NCI-H2029 (cell line): Measurements from ENCODE around the gene DCC.

ENCODE experiments used
- DNase-seq: peaks from one replicate; lab custom pipeline; 2025; lab: John Stamatoyannopoulos, UW

Gene DCC

DNA sequence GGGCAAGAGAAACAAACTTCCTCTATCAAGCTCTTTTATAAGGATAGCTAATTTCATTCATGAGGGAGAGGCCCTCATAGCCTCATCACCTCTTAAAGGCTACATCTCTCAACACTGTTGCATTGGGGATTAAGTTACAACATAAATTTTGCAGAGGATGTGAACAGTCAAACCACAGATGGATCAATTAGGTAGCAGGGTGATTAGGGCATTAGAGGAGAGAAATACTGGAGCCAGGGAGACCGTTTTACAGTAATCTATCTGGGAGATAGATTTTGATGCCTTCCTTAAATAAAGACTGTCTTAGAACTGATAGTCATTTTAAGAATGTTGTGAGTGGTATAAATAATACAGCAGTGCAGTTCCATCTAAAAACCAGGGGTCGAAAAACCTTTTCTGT, 258.9 kb downstream of the DCC start:
- no peak for DNase-seq

DNA sequence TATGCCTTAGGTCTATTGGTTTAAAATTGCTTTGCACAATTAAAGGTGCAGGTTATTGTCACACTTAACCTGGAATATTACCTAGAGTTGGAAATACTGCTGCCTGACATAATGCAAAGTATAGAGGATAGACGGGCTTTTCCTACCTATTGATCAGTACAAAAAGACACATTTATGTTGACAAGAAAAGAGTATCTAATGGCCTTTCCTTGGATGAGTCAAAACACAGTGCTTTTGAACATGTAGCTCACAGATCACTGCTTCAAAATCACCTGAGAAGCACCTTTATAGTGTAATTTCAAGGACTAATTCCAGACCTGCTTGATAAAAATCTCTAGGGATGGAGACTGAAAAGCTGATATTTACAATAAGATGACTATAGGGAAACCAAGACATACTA, 262.8 kb downstream of the DCC start:
- DNase-seq = no peak

DNA sequence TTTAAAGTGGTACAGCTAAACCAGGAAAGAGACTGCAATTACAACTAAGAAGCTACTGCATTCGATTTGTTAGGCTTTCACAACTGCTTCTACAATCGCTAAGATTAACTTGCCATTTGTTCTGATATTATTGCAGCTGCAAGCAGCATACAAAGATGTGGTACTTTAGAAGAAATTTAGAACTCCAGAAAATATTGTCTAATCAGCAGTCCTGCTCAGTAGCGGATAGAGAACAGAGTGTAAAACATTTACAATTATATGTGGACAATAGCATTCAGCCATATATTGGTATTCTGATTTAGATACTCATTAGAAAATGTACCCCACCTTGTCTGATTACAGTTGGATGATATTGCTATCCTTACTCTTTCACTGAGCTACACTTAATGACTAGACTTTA, 265.3 kb downstream of the DCC start:
- DNase-seq = no peak

DNA sequence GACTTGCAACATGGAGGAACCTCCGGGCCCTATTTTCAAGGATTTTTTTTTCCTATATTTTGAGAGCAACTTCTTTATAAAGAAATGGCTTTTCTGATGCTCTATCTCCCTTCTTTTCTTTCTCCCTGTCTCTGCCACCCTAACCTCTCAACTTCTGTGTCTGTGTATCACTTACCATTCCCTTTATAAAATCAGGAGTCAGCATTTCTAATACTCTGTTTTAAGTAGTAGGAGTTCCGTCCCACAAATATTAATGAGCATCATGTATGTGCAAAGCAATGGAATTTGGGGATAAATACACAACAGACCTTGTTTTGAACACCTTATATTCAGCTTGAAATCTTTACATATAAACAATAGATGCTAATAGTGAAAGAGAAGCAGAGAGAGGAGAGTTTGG, 268.0 kb downstream of the DCC start:
- no peak for DNase-seq

DNA sequence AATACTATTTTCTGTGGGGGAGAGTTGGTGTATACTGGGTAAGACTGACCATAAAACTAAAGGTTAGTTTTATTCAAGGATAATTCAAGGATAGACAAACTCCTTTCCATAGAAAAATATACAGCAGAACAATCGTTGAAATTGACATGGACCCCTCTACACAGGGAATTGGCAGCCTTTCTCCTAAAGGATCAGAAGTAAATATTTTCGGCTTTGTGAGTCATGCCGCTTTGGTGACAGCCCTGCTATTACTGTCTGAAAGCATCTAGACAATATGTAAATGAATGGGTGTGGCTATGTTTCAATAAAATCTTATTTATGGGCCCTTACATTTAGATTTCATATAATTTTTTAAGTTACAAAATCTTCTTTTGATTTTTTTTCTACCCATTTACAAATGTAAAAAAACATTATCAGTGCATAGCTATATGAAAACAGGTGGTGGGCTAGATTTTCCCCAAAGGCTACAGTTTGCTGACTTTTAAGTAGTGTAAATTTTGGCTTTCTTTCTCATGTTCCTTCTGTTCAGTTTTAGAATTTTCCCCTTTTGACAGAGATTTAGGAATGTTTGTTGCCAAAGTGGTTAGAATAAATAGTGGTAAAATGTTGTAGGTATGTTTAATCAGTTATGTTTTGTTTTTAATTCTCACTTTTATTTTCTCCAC, 270.6 kb downstream of the DCC start:
- no peak for DNase-seq

DNA sequence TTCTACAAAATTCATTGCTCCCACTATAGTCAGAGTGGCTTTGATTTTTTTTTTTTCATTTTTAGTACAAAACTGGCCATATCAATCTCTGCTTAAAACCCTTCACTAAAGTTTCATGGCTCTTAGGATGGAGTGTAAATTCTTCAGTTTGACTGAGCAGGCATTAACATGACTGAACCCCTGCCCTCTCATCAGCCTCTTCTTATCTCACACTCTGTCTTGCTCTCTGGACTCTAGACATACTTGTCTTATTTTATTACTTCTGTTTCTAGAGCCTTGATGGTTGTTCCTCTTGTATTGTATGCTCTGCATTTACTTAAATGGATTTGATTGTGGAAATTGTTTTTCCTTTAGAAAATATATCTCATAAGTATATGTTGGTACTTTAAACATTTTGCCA, 272.4 kb downstream of the DCC start:
- no peak for DNase-seq

DNA sequence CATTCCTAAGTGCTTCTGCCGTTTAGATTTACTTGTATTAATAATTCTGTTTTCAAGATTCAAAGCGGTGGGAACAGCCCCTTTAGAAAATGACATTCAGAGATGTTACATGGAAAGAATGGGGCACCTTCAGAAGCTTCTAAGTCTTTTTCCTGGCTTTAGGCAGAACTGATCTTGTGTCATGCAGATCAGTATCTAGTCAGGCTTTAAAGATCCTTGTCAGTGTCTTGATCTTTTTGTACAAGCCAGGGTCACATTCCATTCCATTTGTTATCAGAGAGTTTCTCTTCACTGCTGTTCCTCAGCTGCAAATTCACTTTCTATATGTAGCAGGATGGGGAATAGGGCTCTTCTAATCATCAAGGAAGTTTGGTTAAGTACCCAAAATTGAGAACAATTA, 275.3 kb downstream of the DCC start:
- DNase-seq = no peak

DNA sequence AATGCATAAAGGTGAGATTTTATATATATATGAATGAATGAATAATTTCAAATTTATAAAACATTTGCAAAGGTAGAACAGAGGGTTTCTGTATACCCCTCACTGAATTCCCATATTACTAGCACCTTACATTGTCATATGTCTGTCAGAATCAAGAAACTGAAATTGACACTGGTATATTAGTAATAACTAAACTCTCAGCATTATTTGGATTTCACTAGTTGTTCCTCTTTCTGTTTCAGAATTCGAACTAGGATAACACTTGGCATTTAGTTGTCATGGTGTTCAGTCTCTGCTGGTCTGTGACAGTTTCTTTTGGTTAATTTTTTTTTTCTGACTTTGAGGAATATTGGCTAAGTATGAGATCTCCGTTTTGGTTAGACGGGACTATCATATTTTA, 275.9 kb downstream of the DCC start:
- no peak for DNase-seq

DNA sequence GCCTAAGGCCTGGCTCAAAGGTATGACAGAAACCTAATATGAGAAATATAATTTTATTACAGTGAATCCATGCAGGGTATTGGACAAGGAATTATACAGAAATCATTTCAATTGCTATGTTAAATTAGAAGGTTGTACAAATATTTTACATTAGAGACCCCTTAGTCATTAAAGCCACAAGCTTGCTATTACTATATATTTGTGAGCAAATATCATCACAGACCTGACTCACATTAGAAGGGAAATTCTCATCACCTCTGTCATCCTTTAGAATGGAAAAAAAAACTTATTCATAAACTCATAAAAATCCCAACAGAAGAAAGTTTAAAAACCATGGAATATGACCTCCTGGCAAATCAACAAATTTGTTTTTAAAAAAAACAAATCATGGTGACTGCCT, 277.9 kb downstream of the DCC start:
- no peak for DNase-seq

DNA sequence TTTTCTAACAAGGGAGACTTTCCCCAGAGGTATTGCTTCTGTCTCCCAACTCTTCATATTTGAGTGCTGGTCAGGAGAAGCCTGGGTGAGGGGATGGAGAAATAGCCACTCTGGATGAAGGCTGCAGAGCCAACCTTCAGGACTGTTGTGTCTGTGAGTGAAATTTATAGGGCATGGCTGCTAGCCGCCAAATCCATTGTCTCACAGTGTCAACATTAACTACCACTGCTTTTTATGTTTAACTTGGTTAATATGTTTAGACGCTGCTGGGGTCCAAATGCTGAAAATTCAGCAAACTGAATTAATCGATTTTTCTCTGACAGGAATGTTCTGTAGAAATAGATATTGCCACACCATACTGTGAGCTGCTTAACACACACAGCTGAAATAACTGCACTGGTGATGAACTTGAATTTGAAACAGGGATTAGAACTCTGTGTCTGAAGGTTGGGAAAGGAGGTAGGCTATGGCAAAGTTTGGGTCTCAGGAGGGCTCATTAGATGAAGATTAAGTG, 281.0 kb downstream of the DCC start:
- DNase-seq = no peak

DNA sequence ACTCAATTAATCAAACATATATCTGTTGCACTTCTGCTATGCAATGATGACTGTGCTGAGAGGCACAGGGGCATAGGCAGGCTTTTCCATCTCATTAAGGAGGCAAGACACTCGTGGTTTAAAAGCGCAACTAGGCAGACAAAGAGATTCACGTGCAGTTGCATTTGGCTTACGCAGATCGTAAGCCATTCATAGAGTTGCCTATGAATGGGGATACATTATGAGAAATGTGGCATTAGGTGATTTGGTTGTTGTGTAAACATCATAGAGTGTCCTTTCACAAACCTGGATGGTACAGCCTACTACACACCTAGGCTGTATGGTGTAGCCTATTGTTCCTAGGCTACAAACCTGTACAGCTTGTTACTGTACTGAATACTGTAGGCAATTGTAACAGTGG, 284.7 kb downstream of the DCC start:
- no peak for DNase-seq

DNA sequence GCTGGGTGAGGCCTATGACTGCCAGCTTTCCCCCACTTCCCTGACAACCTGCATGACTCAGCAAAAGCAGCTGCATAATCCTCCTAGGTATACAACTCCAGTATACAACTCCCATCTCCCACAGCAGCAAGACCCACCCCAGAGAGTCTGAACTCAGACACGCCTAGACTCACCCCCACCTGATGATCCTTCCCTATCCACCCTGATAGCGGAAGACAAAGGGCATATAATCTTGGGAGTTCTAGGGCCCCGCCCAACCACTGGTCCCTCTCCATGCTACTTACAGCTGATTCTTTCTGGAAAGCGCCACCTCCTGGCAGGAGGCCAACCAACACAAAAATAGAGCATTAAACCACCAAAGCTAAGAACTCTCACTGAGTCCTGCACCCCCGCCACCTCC, 296.5 kb downstream of the DCC start:
- no peak for DNase-seq

DNA sequence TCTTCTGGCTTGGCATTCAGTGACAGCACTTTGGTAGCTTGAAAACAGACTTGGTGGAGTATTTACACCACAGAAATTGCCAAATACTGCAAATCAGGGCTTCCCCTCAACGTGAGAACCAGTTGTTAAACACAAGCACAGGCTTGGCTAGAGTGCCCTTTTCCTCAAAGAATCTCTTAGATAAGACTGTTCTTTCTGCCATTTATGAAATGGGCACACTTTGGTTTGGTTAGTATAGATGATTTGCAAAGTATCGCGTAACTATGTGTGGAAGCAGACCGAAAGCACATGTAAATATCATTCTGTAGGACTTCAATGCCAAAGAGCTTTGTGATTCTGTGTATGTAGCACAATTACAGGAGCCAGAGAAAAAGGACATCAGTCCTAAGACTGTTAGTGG, 308.2 kb downstream of the DCC start:
- no peak for DNase-seq

DNA sequence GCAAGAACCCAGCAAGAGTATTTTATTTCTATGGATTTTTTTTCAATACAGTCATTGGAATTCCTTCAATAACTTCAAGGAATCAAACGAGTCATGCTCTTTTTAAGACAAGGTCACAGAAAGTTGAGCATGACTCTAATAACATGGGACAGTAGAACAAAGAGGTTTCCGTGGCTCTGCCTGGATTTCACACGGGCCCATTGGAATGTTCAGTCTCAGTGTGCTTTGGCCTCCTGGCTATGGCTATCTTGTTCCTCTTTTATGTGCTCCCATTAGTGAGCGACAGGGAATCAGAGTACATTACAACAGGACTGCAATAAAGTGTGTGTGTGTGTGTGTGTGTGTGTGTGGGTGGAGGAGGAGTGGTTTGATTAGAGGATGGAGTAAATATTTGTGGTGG, 312.4 kb downstream of the DCC start:
- no peak for DNase-seq

DNA sequence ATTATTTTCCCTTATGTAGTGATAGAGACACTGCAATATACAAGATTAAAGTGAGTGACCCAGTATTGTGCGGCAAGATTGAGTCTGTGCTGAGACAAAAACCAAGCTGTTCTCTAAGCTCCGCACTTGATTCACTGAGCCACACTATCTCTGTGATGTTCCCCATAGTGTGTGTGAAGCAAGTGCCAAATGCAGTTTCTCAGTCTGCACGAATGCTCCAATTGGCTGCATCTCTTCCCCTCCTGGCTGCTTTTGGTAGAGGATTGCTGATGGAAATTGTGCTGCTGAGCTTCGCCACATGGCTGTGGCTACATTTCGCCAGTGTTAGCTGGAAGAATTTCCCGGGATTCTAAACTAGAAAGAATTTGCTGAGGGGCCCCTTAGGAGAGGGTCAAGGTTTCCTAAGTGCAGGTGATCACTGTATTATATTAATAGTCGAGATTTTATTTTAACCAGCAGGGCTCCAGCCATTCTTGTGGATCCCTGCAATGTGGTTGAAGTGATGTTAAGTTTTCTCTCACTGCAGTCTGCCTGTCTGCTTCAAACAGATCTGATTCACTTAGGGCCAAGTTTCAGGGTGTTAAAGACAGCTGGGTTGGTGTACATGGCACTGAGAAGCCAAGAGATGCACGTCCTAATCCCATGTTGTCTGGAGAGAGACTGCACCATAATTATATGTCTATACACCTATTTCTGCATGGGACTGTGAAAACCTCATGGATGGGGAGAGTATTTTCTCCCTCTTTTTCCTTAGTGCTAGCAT, 317.2 kb downstream of the DCC start:
- DNase-seq = no peak

DNA sequence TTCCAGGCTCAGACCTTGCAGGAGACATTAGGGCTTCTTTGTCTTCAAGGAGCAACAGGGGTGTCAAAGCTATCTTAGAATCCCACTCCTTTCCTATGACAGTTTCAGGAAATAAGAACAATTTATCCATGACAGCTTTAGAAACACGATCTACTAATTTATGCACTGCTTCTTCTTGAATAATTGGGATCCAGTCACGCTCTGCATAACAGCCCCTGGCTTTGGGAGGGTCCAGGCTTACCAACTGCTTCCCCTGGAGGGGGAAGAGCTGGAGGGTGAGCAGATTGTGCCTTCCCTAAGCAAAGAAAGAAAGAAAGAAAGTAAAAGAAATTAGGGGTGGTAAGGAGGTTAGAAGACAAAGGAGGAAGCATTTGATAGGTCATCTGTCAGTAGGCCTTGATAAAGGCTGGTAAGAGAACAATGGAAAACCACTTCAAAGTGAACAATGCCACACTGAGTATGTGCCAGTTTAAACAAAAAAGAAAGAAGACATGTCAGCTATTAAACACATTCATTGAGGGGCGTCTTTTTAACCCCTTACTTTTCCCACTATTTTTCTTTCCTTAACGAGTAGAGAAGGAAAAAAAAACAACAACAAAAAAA, 327.6 kb downstream of the DCC start:
- no peak for DNase-seq

DNA sequence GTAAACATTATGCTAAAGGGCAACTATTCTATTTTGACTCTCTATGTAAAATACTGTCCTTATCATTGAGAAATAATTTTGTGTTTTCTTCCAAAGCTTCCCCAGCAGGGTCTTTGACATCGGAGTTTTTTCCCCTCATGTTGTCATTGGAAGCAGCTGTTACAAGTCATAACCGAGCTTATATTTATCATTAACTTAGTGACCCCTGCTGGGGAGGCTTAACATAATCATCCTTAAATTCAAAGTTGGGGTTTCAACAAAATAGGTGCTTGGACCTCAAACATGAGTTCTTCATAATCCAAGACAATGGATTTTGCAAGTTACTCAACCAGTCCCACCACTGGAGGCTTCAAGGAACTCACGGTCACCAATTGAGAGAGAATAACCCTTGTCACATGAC, 330.9 kb downstream of the DCC start:
- DNase-seq = no peak

DNA sequence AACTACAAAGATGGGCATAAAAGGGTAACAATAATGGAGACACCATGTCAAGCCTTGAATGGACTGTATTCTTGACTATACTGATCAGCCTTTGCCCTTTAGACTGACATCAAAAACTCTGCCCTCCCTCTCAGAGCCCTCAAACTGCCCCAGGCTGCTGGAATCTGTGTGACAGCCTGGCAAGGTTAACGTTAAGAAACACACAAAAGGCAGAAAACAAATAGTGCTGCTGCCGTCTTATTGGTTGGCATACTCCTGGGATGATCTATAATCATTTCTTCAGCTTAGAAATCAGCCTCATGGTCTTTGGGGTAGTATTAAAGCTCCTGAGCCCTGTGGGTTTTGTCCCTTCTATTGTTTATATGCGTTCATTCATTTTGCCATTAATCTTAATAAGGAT, 338.0 kb downstream of the DCC start:
- DNase-seq = no peak

DNA sequence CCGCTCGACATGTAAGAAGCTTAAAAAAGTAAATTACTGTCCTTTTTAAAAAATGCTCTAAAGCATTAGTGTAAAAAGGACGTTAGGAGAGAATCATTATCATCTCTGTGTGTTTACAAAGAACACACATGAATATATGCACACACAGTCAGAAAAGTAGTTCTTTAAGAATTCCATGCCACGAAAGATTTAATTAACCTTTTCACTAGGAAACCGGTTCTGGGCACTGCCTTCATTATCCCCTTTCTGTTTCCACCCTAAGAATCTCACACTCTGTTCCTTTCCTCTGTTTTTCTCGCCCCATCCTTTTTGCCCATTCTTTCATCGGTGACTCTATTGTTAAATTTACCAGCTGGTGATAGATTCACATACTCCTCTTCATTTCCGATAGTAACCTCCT, 338.6 kb downstream of the DCC start:
- no peak for DNase-seq

DNA sequence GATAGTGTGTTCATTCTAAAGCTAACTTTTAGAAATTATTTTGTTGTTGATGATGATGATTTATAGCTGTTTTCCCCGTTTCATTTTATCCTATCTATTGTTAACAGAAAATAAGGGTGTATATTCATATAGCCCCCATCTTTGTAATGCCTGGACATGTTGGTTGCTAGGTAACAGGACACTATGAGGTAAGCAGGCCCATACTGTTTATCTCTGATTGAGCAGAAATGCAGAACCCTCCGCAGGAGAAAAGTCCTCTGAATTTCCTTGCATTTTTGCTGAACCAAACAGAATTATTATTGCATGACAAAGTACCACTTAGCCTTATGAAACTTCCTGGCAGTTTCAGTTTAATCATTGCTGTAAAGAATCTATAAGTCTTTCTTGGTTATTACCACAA, 339.4 kb downstream of the DCC start:
- DNase-seq = no peak

DNA sequence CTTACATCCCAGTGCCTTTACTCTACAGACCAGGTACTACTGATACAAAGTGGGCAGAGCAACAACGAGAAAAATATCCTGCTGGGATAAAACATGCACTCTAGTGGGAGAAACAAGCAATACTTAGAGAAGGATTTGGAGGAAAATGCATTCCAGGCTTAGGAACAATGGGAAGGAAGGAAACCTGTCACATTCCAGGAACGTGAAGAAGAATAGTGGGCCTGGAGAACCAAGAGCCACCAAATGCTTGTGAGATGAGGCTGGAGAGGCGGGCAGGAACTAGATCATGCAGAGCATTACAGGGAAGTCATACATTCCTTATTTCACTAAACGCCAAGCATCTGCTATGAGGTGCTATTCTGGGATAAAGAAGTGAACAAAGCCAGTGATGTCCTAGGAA, 342.3 kb downstream of the DCC start:
- no peak for DNase-seq

DNA sequence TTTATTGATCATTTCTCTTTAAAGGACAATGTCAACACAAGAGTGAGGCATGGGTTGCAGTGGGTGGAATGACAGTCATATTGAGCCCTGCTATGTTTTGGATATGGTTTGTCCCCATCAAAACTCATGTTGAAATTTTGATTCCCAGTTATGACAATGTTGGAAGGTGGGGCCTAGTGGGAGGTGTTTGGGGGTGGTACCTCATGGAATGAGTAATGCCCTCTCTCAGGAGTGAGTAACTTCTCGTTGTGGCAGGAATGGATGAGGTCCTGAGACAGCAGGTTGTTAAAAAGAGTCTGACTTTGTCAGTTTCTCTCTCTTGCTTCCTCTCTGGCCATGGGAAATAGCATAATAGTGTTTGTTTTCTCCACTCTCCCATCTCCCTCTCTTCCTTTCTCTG, 345.3 kb downstream of the DCC start:
- no peak for DNase-seq

DNA sequence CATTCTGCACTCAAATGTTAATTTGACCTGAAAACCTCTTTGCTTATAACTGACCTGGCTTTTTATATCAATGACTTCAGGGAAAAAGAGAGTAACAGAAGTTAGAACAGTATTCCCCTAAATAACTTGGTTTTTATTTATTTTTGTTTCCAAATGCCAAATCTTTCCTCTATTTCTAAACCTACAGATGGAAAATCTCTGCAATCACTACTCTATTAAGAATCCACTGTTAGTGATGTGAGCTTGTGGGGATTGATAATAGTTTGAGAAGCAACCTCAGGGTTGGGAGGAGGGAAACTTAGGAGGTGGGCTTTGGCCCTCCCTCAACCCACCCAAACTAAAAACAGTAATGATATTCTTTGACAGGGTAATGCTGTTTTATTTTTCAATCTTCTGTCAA, 351.8 kb downstream of the DCC start:
- DNase-seq = no peak

DNA sequence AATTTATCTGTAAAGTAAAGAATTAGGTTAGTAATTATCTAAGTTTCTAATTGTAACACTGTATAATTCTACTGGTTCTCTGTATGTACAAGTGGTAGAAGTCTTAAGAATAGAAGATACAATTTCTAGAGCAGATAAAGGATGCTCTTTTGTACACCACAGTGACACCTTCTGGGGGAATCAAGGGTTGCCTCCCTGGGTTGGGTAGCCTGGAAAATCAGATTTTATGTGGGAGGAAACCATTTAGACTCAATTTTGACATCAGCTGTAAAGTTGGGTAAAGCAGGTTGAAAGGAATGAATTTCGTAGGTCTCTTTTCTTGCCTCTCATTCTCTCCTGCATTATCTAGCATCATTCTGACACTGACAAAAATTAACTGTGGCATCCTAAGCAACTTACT, 354.8 kb downstream of the DCC start:
- no peak for DNase-seq
